Ishikawa (cell line): Measurements from ENCODE around the gene BCAP31.

Experiments
- CEBPB ChIP-seq: IDR thresholded peaks from 2 replicates; pipeline ENCODE4 v1.6.1; 2012
- CREB1 ChIP-seq: IDR thresholded peaks from 2 replicates; pipeline ENCODE4 v1.6.1; 2012; ENCODE audit warnings: low read depth
- EGR1 ChIP-seq: IDR thresholded peaks from 2 replicates; pipeline ENCODE4 v1.6.1; 2012
- EP300 ChIP-seq: IDR thresholded peaks from 2 replicates; pipeline ENCODE4 v1.6.1; 2012; ENCODE audit warnings: borderline replicate concordance
- FOXM1 ChIP-seq: IDR thresholded peaks from 2 replicates; pipeline ENCODE4 v1.6.1; 2012; ENCODE audit warnings: low read depth, borderline replicate concordance
- NFIC ChIP-seq: IDR thresholded peaks from 2 replicates; pipeline ENCODE4 v1.6.1; 2012
- RAD21 ChIP-seq: IDR thresholded peaks from 2 replicates; pipeline ENCODE4 v1.6.1; 2012; ENCODE audit warnings: low read depth
- TAF1 ChIP-seq: IDR thresholded peaks from 2 replicates; pipeline ENCODE4 v1.6.1; 2012; ENCODE audit warnings: low read depth, mild to moderate bottlenecking
- TCF12 ChIP-seq: IDR thresholded peaks from 2 replicates; pipeline ENCODE4 v1.6.1; 2012; ENCODE audit warnings: low read depth
- TEAD4 ChIP-seq: IDR thresholded peaks from 2 replicates; pipeline ENCODE4 v1.6.1; 2012
- YY1 ChIP-seq: IDR thresholded peaks from 2 replicates; pipeline ENCODE4 v1.6.1; 2012; ENCODE audit warnings: low read depth
- ZBTB7A ChIP-seq: IDR thresholded peaks from 2 replicates; pipeline ENCODE4 v1.6.1; 2012; ENCODE audit warnings: low read depth
- TF ChIP-seq, protein P1 (sequence below): IDR thresholded peaks from 2 replicates; pipeline ENCODE4 v1.6.1; 2012
- TF ChIP-seq, protein P2 (sequence below): IDR thresholded peaks from 2 replicates; pipeline ENCODE4 v1.6.1; 2012; ENCODE audit warnings: low read depth, mild to moderate bottlenecking
- TF ChIP-seq, protein P3 (sequence below): IDR thresholded peaks from 2 replicates; pipeline ENCODE4 v1.6.1; 2012

BCAP31 gene

DNA sequence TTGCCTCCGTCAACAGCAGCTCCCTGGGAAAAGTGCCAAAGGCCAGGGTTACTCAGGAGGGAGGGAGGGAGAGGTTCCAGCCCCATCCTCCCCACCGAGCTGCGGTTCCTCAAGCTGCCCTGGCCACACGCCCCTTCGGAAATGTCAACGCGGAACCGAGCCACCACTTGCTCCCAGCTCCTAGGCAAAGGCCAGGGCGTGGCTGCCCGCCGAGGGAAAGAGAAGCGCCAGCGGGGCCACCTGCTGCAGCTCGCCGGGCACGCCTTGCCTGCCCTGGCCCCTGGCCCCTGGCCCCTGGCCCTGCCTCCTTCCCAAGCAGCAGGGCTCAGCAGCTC, 21.2 kb downstream of the BCAP31 start:
- TF ChIP-seq EGR1 (no peak), TCF12 (no peak), EP300 (no peak), ZBTB7A (no peak), NFIC (no peak), CREB1 (no peak), RAD21 (no peak), FOXM1 (no peak), CEBPB (no peak), YY1 (no peak), TAF1 (no peak), TEAD4 (no peak)
- TF ChIP-seq, protein P1, sequence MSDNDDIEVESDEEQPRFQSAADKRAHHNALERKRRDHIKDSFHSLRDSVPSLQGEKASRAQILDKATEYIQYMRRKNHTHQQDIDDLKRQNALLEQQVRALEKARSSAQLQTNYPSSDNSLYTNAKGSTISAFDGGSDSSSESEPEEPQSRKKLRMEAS, result no peak
- TF ChIP-seq, protein P2, sequence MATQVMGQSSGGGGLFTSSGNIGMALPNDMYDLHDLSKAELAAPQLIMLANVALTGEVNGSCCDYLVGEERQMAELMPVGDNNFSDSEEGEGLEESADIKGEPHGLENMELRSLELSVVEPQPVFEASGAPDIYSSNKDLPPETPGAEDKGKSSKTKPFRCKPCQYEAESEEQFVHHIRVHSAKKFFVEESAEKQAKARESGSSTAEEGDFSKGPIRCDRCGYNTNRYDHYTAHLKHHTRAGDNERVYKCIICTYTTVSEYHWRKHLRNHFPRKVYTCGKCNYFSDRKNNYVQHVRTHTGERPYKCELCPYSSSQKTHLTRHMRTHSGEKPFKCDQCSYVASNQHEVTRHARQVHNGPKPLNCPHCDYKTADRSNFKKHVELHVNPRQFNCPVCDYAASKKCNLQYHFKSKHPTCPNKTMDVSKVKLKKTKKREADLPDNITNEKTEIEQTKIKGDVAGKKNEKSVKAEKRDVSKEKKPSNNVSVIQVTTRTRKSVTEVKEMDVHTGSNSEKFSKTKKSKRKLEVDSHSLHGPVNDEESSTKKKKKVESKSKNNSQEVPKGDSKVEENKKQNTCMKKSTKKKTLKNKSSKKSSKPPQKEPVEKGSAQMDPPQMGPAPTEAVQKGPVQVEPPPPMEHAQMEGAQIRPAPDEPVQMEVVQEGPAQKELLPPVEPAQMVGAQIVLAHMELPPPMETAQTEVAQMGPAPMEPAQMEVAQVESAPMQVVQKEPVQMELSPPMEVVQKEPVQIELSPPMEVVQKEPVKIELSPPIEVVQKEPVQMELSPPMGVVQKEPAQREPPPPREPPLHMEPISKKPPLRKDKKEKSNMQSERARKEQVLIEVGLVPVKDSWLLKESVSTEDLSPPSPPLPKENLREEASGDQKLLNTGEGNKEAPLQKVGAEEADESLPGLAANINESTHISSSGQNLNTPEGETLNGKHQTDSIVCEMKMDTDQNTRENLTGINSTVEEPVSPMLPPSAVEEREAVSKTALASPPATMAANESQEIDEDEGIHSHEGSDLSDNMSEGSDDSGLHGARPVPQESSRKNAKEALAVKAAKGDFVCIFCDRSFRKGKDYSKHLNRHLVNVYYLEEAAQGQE, result no peak
- TF ChIP-seq, protein P3, sequence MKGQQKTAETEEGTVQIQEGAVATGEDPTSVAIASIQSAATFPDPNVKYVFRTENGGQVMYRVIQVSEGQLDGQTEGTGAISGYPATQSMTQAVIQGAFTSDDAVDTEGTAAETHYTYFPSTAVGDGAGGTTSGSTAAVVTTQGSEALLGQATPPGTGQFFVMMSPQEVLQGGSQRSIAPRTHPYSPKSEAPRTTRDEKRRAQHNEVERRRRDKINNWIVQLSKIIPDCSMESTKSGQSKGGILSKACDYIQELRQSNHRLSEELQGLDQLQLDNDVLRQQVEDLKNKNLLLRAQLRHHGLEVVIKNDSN, result no peak

DNA sequence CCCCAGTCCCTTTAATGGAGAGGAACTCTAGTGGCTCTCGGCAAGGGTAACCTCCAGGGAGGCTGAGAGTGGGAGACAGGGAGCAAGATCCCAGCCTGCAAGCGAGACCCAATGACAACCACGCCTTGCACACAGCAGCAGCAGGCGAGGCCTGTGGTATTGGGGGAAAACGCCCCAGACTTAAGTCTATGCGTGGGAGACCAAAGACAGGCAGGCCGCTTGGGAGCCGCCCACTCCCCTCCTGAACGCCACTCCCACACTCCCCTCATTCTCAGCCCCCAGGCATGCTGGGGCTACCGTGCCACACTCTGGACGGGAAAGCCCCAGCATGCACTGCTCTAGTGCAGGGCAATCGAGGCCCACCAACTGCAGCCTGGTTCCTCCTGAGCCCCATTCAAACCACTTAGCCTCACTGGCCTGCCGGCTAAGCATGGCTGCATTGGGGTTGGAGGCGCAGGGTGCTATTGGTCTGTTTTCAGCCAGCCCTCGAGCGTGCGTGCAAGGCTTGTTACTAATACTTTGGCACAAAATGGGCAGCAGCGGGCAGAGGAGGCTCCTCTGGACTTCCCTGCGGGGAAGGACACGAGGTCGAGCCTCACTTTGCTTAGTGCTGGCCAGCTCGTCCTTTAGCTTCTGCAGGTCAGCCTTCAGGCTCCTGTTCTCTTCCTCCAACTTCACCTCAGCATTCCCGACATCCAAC, 21.7 kb downstream of the BCAP31 start:
- TF ChIP-seq, protein P1, result no peak
- TF ChIP-seq RAD21 (no peak), EGR1 (no peak)
- TF ChIP-seq, protein P3, result no peak

DNA sequence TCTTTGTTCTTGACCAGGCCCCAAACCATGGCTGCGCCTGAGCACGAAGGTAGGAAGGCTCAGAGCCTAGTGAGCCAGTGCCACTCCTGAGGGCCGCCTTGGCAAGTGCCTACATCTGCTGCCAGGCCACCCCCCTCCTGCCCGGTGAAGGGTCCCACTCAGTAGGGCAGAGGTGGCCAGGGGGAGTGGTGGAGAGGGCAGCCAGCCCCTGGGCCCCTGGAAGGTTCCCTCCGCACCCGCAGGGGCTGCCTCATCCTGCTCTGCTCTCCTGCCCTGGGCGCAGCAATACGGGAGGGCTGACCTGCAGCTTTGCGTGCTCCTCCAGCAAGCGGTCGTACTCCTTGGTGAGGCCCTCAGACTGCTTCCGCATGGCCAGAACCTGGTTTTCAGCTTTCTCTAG, 22.5 kb downstream of the BCAP31 start:
- TF ChIP-seq ZBTB7A (no peak), TEAD4 (no peak), NFIC (no peak), CEBPB (no peak), CREB1 (no peak), YY1 (no peak), TCF12 (no peak), FOXM1 (no peak), EP300 (no peak)
- TF ChIP-seq, protein P3, result no peak
- TF ChIP-seq, protein P2, result no peak
- TF ChIP-seq, protein P1, result no peak

DNA sequence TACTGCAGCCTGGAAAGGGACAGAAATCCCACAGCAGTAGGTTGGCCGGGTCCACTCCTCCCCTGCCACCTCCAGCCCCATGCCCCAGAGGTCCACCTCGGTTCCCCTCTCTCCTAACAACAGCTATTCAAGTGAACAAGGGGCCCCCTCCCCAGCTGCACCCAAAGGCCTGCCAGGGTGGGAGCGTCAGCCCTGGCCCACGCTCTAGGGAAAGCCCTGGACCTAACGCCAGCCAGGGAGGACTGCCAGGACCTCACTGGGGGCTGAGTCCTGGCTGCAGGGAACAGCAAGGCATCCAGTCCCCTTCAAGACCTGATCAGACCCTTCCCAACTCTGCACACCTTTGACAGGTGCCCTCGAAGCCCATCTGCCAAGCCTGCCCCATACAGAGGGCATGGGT, 23.2 kb downstream of the BCAP31 start:
- no peak for TF ChIP-seq EP300
- TF ChIP-seq TEAD4, result no peak
- TF ChIP-seq TAF1, result no peak
- no peak for TF ChIP-seq RAD21
- no peak for TF ChIP-seq CEBPB

DNA sequence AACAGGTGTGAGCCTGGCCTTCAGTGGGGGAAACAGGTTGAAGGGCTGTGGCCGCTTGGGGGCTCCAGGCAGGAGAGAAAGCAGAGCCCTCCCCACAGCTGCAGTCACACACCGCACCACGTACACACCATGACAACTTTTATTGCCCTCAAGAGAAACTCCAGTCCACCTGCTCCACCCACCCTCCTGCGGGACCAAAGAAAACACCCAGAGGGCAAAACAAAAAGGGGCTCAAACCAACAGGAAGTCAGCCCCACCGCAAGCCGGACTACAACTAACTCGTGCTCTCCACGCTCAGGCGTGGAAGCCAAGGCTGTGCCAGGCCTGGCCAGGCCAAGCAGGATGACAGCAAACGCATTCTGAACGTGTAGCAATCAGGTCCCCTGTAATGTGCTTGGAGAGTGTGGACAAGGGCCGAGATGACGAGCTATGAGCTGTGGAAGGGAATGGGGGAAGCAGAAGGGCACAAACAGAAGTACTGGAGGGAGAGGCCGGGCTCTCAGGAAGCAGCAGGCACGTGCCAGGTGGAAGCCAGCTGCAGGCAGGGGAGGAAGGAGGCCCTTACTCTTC, 23.7 kb downstream of the BCAP31 start:
- no peak for TF ChIP-seq TAF1
